GM12878 (cell line): ENCODE data around the gene RGS6. TPM values are rescaled to one million over a fixed set of nuclear protein-coding genes. Genes with fewer than 3 reads are reported as not detected.

Experiments used
- ATF7 ChIP-seq: fragments of 450-650 bp; IDR thresholded peaks from 2 replicates; pipeline ENCODE4 v1.6.1; 2016; ENCODE audit warnings: low read depth, mild to moderate bottlenecking
- EGR1 ChIP-seq, 2 experiments: IDR thresholded peaks; 1 replicate in 1 of 2; 2 replicates in 1 of 2; pipeline ENCODE4 v1.6.1; 2011 to 2012; ENCODE audit warnings: low read depth in 2 of 2, low read length in 2 of 2, borderline replicate concordance in 1 of 2, mild to moderate bottlenecking in 1 of 2, moderate library complexity in 1 of 2
- HDAC2 ChIP-seq: fragments of 200-600 bp; sonication (generic); IDR thresholded peaks from 2 replicates; pipeline ENCODE4 v1.6.1; 2017
- KDM1A ChIP-seq: fragments of 200-600 bp; sonication (generic); IDR thresholded peaks from 2 replicates; pipeline ENCODE4 v1.6.1; 2016; ENCODE audit warnings: borderline replicate concordance
- MAX ChIP-seq: IDR thresholded peaks from 2 replicates; pipeline ENCODE4 v1.6.1; 2012; ENCODE audit warnings: low read depth, low read length, improper control_type of control experiment
- NFYB ChIP-seq: IDR thresholded peaks from 2 replicates; pipeline ENCODE4 v1.6.1; 2011; ENCODE audit warnings: low read depth, mild to moderate bottlenecking, low read length, improper control_type of control experiment, moderate library complexity; ENCODE audit not compliant: insufficient read depth
- POLR2AphosphoS2 ChIP-seq: IDR thresholded peaks from 2 replicates; pipeline ENCODE4 v1.6.1; 2011; ENCODE audit warnings: low read depth, mild to moderate bottlenecking, low read length, improper control_type of control experiment, moderate library complexity
- POLR2AphosphoS5 ChIP-seq: IDR thresholded peaks from 2 replicates; pipeline ENCODE4 v1.6.1; 2011; ENCODE audit warnings: mild to moderate bottlenecking, low read length, inconsistent platforms
- RELA ChIP-seq: fragments of 450-650 bp; IDR thresholded peaks from 2 replicates; pipeline ENCODE4 v1.8.0; 2014; ENCODE audit warnings: borderline replicate concordance; ENCODE audit not compliant: partially characterized antibody
- SIN3A ChIP-seq: IDR thresholded peaks from 2 replicates; pipeline ENCODE4 v1.6.1; 2012; ENCODE audit warnings: low read depth, low read length, improper control_type of control experiment
- SPI1 ChIP-seq: IDR thresholded peaks from 2 replicates; pipeline ENCODE4 v1.6.1; 2011; ENCODE audit warnings: low read depth, mild to moderate bottlenecking, low read length, moderate library complexity, borderline replicate concordance; ENCODE audit not compliant: insufficient read depth
- STAT3 ChIP-seq: IDR thresholded peaks from 2 replicates; pipeline ENCODE4 v1.6.1; 2011; ENCODE audit warnings: low read depth, low read length, improper control_type of control experiment
- SUPT20H ChIP-seq: IDR thresholded peaks from 2 replicates; pipeline ENCODE4 v1.6.1; 2011; ENCODE audit warnings: low read depth, mild to moderate bottlenecking, low read length, moderate library complexity, borderline replicate concordance; ENCODE audit not compliant: control insufficient read depth
- SUZ12 ChIP-seq: fragments of 200-600 bp; sonication (generic); IDR thresholded peaks from one replicate; pipeline ENCODE4 v1.6.1; 2018; ENCODE audit warnings: antibody characterized with exemption, mild to moderate bottlenecking; ENCODE audit not compliant: unreplicated experiment
- TARDBP ChIP-seq: IDR thresholded peaks from 2 replicates; pipeline ENCODE4 v1.6.1; 2016; ENCODE audit warnings: borderline replicate concordance
- TBL1XR1 ChIP-seq: IDR thresholded peaks from 2 replicates; pipeline ENCODE4 v1.6.1; 2012; ENCODE audit warnings: low read depth, low read length, improper control_type of control experiment
- TCF7 ChIP-seq: IDR thresholded peaks from 2 replicates; pipeline ENCODE4 v1.6.1; 2014; ENCODE audit warnings: antibody characterized with exemption, borderline replicate concordance
- USF1 ChIP-seq: IDR thresholded peaks from 2 replicates; pipeline ENCODE4 v1.6.1; 2011; ENCODE audit warnings: borderline replicate concordance, low read depth, mild to moderate bottlenecking, moderate library complexity, mixed read lengths, low read length; ENCODE audit not compliant: insufficient read depth; ENCODE audit errors: extremely low read length
- WRNIP1 ChIP-seq: IDR thresholded peaks from 2 replicates; pipeline ENCODE4 v1.6.1; 2011; ENCODE audit warnings: low read depth, low read length, improper control_type of control experiment, borderline replicate concordance
- YY1 ChIP-seq: IDR thresholded peaks from 2 replicates; pipeline ENCODE4 v1.6.1; 2011; ENCODE audit warnings: low read depth, mild to moderate bottlenecking, low read length
- polyA plus RNA-seq, 11 experiments: library from polyadenylated mRNA; depleted of rRNA in 4 of 11; unstranded in 6 of 11; stranded (reverse) in 5 of 11; fragments of >200 nt; fragmentation: Nextera tagmentation in 4 of 11; fragmentation: Illumina TruSeq in 1 of 11; extraction: Ambion mirVana in 4 of 11; extraction: Trizol in 1 of 11; gene quantifications; 1 replicate in 1 of 11; 2 replicates in 10 of 11; pipeline versions ENCODE4 v1.2.1 to v1.2.3, GENCODE V29; 2011 to 2016; ENCODE audit warnings: inconsistent platforms in 2 of 11, missing spikeins in 2 of 11, low read depth in 1 of 11
- total RNA-seq, 4 experiments: library from RNA; depleted of rRNA in 3 of 4; stranded (reverse); fragments of >200 nt in 3 of 4; fragmentation: Illumina TruSeq in 1 of 4; extraction: Trizol in 1 of 4; gene quantifications; 2 replicates each; pipeline versions ENCODE4 v1.2.1 to v1.2.3, GENCODE V29; 2013 to 2021
- TF ChIP-seq, protein P1 (sequence below): fragments of 450-650 bp; formaldehyde crosslinking; IDR thresholded peaks from 2 replicates; pipeline ENCODE4 v1.4.0; 2020; ENCODE audit warnings: mild to moderate bottlenecking, moderate library complexity
- TF ChIP-seq, protein P2 (sequence below): fragments of 450-650 bp; IDR thresholded peaks from 2 replicates; pipeline ENCODE4 v1.6.1; 2017; ENCODE audit warnings: mild to moderate bottlenecking, low read depth, inconsistent platforms; ENCODE audit not compliant: poor library complexity, severe bottlenecking
- TF ChIP-seq, protein P3 (sequence below): IDR thresholded peaks from 2 replicates; pipeline ENCODE4 v1.6.1; 2011; ENCODE audit warnings: low read depth, mild to moderate bottlenecking, low read length, moderate library complexity, borderline replicate concordance; ENCODE audit errors: extremely low read depth

RGS6 gene
- total and polyA plus RNA-seq, 10 of the 15 experiments (the other 5 are each of a cell fraction or from before 2014, with no cell fraction given) = 3.9 to 18.1 (median 12.4) TPM

- TF ChIP-seq, protein P1, sequence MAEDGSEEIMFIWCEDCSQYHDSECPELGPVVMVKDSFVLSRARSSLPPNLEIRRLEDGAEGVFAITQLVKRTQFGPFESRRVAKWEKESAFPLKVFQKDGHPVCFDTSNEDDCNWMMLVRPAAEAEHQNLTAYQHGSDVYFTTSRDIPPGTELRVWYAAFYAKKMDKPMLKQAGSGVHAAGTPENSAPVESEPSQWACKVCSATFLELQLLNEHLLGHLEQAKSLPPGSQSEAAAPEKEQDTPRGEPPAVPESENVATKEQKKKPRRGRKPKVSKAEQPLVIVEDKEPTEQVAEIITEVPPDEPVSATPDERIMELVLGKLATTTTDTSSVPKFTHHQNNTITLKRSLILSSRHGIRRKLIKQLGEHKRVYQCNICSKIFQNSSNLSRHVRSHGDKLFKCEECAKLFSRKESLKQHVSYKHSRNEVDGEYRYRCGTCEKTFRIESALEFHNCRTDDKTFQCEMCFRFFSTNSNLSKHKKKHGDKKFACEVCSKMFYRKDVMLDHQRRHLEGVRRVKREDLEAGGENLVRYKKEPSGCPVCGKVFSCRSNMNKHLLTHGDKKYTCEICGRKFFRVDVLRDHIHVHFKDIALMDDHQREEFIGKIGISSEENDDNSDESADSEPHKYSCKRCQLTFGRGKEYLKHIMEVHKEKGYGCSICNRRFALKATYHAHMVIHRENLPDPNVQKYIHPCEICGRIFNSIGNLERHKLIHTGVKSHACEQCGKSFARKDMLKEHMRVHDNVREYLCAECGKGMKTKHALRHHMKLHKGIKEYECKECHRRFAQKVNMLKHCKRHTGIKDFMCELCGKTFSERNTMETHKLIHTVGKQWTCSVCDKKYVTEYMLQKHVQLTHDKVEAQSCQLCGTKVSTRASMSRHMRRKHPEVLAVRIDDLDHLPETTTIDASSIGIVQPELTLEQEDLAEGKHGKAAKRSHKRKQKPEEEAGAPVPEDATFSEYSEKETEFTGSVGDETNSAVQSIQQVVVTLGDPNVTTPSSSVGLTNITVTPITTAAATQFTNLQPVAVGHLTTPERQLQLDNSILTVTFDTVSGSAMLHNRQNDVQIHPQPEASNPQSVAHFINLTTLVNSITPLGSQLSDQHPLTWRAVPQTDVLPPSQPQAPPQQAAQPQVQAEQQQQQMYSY = no peak
- TF ChIP-seq, protein P2, sequence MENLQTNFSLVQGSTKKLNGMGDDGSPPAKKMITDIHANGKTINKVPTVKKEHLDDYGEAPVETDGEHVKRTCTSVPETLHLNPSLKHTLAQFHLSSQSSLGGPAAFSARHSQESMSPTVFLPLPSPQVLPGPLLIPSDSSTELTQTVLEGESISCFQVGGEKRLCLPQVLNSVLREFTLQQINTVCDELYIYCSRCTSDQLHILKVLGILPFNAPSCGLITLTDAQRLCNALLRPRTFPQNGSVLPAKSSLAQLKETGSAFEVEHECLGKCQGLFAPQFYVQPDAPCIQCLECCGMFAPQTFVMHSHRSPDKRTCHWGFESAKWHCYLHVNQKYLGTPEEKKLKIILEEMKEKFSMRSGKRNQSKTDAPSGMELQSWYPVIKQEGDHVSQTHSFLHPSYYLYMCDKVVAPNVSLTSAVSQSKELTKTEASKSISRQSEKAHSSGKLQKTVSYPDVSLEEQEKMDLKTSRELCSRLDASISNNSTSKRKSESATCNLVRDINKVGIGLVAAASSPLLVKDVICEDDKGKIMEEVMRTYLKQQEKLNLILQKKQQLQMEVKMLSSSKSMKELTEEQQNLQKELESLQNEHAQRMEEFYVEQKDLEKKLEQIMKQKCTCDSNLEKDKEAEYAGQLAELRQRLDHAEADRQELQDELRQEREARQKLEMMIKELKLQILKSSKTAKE = no peak
- TF ChIP-seq NFYB (no peak), POLR2AphosphoS5 (no peak), POLR2AphosphoS2 (no peak), TCF7 (no peak), TARDBP (no peak), EGR1 (IDR thresholded peaks at IDR 0.05; ENCODE audit: borderline replicate concordance in 1 of 2, low read depth in 2 of 2, low read length in 2 of 2) (no peak), SIN3A (no peak), STAT3 (no peak), WRNIP1 (no peak), YY1 (peak; percentile 27; the same call in 1 of the 2 replicates), HDAC2 (no peak), SUPT20H (no peak), RELA (peak; percentile 38), SPI1 (no peak), SUZ12 (no peak), ATF7 (no peak), KDM1A (no peak), TBL1XR1 (0 out of 2 replicates have a peak, but pooled peaks have one; percentile 8), USF1 (no peak), MAX (no peak)
- TF ChIP-seq, protein P3, sequence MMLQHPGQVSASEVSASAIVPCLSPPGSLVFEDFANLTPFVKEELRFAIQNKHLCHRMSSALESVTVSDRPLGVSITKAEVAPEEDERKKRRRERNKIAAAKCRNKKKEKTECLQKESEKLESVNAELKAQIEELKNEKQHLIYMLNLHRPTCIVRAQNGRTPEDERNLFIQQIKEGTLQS = no peak
These were observed 587.3 kb downstream of the RGS6 start (continued) for GRCh38 chr14:72519543-72519942.
